Panc1 (cell line): ENCODE data around the gene JPT2. TPM values are rescaled to one million over a fixed set of nuclear protein-coding genes. Genes with fewer than 3 reads are reported as not detected.
"Not testable (repeated sequence)": the region's sequence is repeated elsewhere in the genome, so short reads cannot be mapped to it uniquely, and the experiment has no call there.

Experiments used
- ATAC-seq: fragments of 200-7000 bp; cut with Tn5 transposase; 2 replicates; pipeline ENCODE4 v1.9.1; 2020; ENCODE audit warnings: mild to moderate bottlenecking, moderate library complexity
- BruUV-seq: library from RNA; stranded (reverse); fragments of 400-500 nt; replicated peaks from 2 replicates; lab custom pipeline; 2021; lab: Mats Ljungman, UMichigan
- CTCF ChIA-PET: fragments of 300-600 bp; sonication (Branson Sonifier 250); formaldehyde crosslinking; loops from one replicate; lab custom pipeline; 2022; ENCODE audit warnings: antibody characterized with exemption; lab: Charles Lee
- POLR2A ChIA-PET: fragments of 300-600 bp; sonication (Branson Sonifier 250); formaldehyde crosslinking; loops from one replicate; lab custom pipeline; 2022; ENCODE audit warnings: antibody characterized with exemption; lab: Charles Lee
- DNase-seq: peaks from one replicate; pipeline ENCODE4 v3.0.0-alpha.2; 2010; ENCODE audit warnings: low read depth, low spot score
- H3K27ac ChIP-seq: 2 replicates; pipeline ENCODE4 v1.5.1; 2011; ENCODE audit warnings: mild to moderate bottlenecking, low read length, inconsistent platforms
- H3K27me3 ChIP-seq: fragments of 200-500 bp; sonication (Bioruptor generic); 2 replicates; pipeline ENCODE4 v1.6.0; 2014; ENCODE audit warnings: low read length, inconsistent platforms; ENCODE audit not compliant: control insufficient read depth, insufficient read depth
- H3K36me3 ChIP-seq: fragments of 200-500 bp; sonication (Bioruptor generic); 2 replicates; pipeline ENCODE4 v1.5.1; 2014; ENCODE audit warnings: inconsistent platforms, mild to moderate bottlenecking, low read length, moderate library complexity; ENCODE audit not compliant: control insufficient read depth, insufficient read depth
- H3K4me1 ChIP-seq: 2 replicates; pipeline ENCODE4 v1.5.1; 2011; ENCODE audit warnings: inconsistent platforms, mild to moderate bottlenecking, low read length, moderate library complexity; ENCODE audit not compliant: control insufficient read depth, insufficient read depth
- H3K4me3 ChIP-seq, 2 experiments: 2 replicates each; pipeline ENCODE4 v1.5.1; 2011 to 2012; ENCODE audit warnings: low read depth in 2 of 2, low read length in 2 of 2, mild to moderate bottlenecking in 2 of 2, inconsistent platforms in 1 of 2, moderate library complexity in 1 of 2
- H3K9me3 ChIP-seq: fragments of 200-500 bp; sonication (Bioruptor generic); 2 replicates; pipeline ENCODE4 v1.5.1; 2014; ENCODE audit warnings: low read depth, mild to moderate bottlenecking, inconsistent platforms, low read length, moderate library complexity; ENCODE audit not compliant: control insufficient read depth, insufficient read depth
- CTCF ChIP-seq: fragments of 450-650 bp; IDR thresholded peaks from 2 replicates; pipeline ENCODE4 v1.5.1; 2017; ENCODE audit warnings: mild to moderate bottlenecking
- POLR2AphosphoS5 ChIP-seq: IDR thresholded peaks from 2 replicates; pipeline ENCODE4 v1.6.1; 2012; ENCODE audit warnings: mild to moderate bottlenecking, low read depth, low read length, moderate library complexity
- SIN3A ChIP-seq: IDR thresholded peaks from 2 replicates; pipeline ENCODE4 v1.6.1; 2012; ENCODE audit warnings: low read depth, mild to moderate bottlenecking, low read length, moderate library complexity, borderline replicate concordance; ENCODE audit not compliant: insufficient read depth
- TCF7L2 ChIP-seq: IDR thresholded peaks from 2 replicates; pipeline ENCODE4 v1.6.1; 2011; ENCODE audit warnings: mild to moderate bottlenecking, low read depth, low read length, inconsistent platforms
- in situ Hi-C: cut with HindIII; loops from 2 replicates; pipeline ENCODE4 v1.10.0; 2016; ENCODE audit warnings: low sequenced_read_pairs, low pct_unique_long_range_greater_than_20kb
- intact Hi-C: fragments of 100-400 bp; cut with micrococcal nuclease; formaldehyde crosslinking; loops from one replicate; pipeline ENCODE4 v1.10.0; 2022; ENCODE audit not compliant: unreplicated experiment
- total RNA-seq: library from RNA; stranded (reverse); gene quantifications from one replicate; pipeline ENCODE4 v1.2.1, GENCODE V29; 2021; ENCODE audit not compliant: unreplicated experiment
- TF ChIP-seq, protein P1 (sequence below), 2 experiments: IDR thresholded peaks; 2 replicates each; pipeline ENCODE4 v1.6.1; 2011 to 2012; ENCODE audit warnings: low read depth in 2 of 2, control low read depth in 1 of 2, low read length in 1 of 2, mild to moderate bottlenecking in 1 of 2, moderate library complexity in 1 of 2; ENCODE audit not compliant: insufficient read depth in 1 of 2

The JPT2 gene
- total RNA-seq, 1 experiment from 2014 or later: 200 TPM

DNA sequence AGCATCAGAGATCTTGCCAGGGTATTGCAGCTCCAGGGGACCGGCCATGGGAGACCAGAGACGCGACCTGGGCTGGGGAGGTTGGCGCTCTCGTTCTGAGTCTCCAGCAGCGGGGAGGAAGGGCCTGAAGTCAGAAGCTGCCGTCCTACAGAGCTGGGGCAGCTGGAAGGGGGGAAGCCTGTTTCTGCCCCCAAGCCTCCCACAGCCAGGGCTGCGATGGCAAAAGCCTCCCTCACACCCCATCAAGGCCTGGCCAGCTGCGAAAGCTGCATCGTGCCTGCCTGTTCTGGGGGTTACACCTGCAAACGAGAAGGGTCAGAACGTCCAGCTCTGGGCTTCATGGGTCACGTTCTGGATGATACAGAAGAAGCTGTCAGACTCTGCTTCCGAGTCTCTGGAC is 54.0 kb downstream of the JPT2 start:
- POLR2A ChIA-PET: no interaction called here
- in situ Hi-C loops (no loop called here), intact Hi-C loops (no loop called here)
- Histone ChIP-seq H3K9me3 (no peaks in the 10 kb centered on the region), H3K4me3 (no peak overlapping the region), H3K36me3 (no peaks in the 10 kb centered on the region), H3K27ac (no peak overlapping the region), H3K4me1 (no peaks in the 10 kb centered on the region), H3K27me3 (no peaks in the 10 kb centered on the region)
- CTCF ChIA-PET: no interaction called here
- TF ChIP-seq SIN3A: no peak
- TF ChIP-seq, protein P1, sequence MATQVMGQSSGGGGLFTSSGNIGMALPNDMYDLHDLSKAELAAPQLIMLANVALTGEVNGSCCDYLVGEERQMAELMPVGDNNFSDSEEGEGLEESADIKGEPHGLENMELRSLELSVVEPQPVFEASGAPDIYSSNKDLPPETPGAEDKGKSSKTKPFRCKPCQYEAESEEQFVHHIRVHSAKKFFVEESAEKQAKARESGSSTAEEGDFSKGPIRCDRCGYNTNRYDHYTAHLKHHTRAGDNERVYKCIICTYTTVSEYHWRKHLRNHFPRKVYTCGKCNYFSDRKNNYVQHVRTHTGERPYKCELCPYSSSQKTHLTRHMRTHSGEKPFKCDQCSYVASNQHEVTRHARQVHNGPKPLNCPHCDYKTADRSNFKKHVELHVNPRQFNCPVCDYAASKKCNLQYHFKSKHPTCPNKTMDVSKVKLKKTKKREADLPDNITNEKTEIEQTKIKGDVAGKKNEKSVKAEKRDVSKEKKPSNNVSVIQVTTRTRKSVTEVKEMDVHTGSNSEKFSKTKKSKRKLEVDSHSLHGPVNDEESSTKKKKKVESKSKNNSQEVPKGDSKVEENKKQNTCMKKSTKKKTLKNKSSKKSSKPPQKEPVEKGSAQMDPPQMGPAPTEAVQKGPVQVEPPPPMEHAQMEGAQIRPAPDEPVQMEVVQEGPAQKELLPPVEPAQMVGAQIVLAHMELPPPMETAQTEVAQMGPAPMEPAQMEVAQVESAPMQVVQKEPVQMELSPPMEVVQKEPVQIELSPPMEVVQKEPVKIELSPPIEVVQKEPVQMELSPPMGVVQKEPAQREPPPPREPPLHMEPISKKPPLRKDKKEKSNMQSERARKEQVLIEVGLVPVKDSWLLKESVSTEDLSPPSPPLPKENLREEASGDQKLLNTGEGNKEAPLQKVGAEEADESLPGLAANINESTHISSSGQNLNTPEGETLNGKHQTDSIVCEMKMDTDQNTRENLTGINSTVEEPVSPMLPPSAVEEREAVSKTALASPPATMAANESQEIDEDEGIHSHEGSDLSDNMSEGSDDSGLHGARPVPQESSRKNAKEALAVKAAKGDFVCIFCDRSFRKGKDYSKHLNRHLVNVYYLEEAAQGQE (IDR thresholded peaks at IDR 0.05; ENCODE audit: insufficient read depth in 1 of 2, low read depth in 2 of 2, low read length in 1 of 2): no peak
- TF ChIP-seq POLR2AphosphoS5: no peak
- TF ChIP-seq CTCF: no peak
- TF ChIP-seq TCF7L2: no peak
- DNase-seq: no peak
- no TSS peak for BruUV-seq
- ATAC-seq: no peak

GRCh38 chr16:1732551-1732987 is 54.5 kb downstream of the JPT2 start:
- POLR2A ChIA-PET, H3K9me3 ChIP-seq, ATAC-seq, intact Hi-C loops, H3K27ac ChIP-seq, DNase-seq, H3K4me1 ChIP-seq, CTCF ChIA-PET, BruUV-seq, H3K4me3 ChIP-seq, in situ Hi-C loops, H3K27me3 ChIP-seq, H3K36me3 ChIP-seq: not testable (repeated sequence)

DNA sequence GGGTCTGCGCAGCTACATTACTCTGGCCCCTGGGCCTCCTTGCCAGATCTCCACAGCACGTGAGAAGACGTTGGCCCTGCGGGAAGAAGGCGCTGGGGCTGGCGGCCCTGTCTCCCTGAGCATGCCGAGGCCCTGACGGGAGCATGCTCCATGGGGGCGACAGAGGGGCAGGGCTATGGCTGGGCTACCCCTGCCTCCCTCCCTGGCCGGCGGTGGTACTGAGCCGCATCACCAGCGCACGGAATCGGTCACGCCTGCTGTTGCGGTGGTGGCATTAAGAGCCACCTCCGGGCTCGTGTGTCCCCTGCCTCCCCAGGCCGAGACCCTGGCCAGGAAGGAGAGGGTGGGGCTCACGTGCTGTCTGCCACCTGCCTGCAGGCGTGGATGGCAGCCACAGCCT is 56.0 kb downstream of the JPT2 start:
- no peaks in the 10 kb centered on the region for H3K27me3 ChIP-seq
- no TSS peak for BruUV-seq
- H3K27ac ChIP-seq: no peak overlapping the region
- ChIA-PET POLR2A (no interaction called here), CTCF (no interaction called here)
- H3K9me3 ChIP-seq: no peaks in the 10 kb centered on the region
- intact Hi-C loops (no loop called here), in situ Hi-C loops (no loop called here)
- ATAC-seq: no peak
- H3K4me1 ChIP-seq: no peaks in the 10 kb centered on the region
- H3K36me3 ChIP-seq: no peaks in the 10 kb centered on the region
- DNase-seq: no peak
- H3K4me3 ChIP-seq: no peak overlapping the region
- TF ChIP-seq TCF7L2 (no peak), CTCF (no peak), POLR2AphosphoS5 (no peak), SIN3A (no peak)
- TF ChIP-seq, protein P1 (IDR thresholded peaks at IDR 0.05; ENCODE audit: insufficient read depth in 1 of 2, low read depth in 2 of 2, low read length in 1 of 2): no peak
